Activated CD8-positive, alpha-beta memory T cell treated with anti-CD3 and anti-CD28 coated beads, Interleukin-2, amount 50 U/mL, for 4 hours (primary cell): ENCODE results near the gene CDHR1.
"Not testable (repeated sequence)": the region's sequence is repeated elsewhere in the genome, so short reads cannot be mapped to it uniquely, and the experiment has no call there.

Experiments
- DNase-seq: peaks from one replicate; pipeline ENCODE4 v3.0.0-alpha.2; 2020

Gene CDHR1

DNA sequence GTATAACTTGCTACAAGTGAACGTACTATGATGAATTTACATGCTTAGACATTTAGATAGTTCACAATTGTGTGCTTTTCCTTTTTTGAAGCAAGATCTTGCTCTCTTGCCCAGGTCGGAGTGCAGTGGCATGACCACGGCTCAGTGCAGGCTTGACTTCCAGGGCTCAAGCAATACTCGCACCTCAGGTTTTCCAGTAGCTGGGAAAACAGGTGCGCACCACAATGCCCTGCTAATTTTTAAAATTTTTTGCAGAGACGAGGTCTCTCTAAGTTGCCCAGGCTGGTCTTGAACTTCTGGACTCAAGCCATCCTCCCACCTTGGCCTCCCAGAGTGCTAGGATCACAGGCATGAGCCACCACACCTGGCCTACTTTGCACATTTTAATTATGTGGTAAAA is 18.9 kb upstream of the CDHR1 start:
- DNase-seq: no peak

DNA sequence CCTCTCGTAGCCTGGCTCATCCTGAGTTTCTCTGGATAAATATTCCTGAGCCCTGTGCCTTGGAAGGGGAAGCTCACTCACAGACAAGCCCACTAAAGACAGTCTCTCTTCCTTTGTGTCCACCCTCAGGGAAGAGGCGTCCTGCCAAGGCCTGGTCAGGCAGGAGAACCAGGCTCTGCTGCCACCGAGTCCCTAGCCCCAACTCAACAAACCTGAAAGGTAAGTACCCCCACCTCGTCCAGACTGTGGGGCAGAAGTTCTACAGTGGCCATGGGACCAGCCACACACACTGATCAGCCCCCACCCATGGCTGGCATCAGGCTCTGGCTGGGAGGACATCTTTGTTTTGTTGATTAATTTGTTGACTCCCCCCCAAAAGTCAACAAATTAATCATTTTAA is 18.0 kb upstream of the CDHR1 start:
- DNase-seq: no peak

DNA sequence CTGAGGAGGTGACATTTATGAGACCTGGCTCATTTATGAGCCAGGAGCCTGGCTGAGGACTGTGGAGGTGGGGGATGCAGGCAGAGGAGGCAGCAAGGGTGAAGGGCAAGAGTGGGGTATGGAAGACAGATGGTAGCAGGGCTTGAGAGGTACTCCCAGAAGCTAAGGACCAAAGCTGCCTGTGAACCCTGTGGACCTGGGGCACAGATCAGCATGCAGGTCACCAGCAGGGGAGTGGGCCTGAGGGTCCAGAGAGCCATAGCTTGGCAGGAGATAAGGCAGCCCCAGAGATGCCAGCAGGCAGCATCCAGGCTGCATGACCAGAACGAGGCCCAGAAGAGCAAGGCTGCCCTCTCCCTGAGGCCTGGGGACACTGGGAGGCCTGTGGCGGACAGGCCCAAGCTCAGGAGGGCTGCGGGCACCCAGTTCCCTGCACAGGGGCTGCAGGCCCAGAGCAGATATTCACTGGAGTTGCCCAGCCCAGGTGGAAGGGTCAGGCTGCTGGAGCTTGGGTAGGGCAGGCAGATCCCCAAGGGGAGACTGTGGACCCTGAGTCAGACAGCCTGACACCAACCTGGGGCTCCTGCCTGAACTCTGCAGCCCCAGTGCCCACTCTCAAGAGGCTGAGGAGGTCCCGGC is 17.4 kb upstream of the CDHR1 start:
- DNase-seq: no peak

DNA sequence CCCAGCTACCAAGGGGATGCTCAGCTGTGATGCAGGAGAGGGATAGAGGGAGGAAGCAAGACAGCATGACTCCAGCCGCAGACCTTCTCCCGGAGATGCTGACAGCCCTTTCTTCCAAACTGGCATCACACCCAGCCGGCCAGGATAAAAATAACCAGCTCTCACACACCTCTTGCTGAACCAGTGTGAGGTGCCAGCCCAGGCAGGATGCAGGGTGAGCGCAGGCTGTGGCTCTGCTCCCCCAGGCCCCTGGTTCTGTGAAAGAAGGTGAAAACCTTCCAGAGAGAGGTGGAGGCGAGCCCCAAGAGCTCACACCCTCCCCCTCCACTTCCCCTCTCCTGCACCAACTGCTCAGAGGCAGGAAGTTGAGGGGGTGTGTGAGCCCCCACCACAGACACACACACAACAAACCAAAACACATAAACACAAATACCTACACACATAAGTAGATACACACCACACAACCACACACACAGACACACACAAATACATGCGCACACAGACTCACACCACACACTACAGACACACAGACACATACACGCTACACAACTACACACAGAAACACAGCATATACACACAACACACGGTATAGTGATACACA is 16.7 kb upstream of the CDHR1 start:
- peak; percentile 35 for DNase-seq

DNA sequence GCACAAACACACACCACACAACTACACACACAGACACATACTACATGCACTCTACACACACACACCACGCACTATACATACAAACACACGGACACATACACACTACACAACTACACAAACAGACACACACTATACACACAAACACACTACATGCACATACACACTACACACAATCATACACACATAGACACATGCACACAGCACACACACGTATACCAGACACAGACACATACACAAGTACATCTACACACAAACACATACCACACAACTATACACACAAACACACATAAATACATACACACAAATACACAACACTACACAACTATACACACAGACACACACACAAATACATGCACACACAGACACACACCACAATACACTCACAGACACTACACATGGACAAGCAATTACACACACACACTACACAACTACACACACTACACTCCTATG is 16.2 kb upstream of the CDHR1 start:
- no peak for DNase-seq

DNA sequence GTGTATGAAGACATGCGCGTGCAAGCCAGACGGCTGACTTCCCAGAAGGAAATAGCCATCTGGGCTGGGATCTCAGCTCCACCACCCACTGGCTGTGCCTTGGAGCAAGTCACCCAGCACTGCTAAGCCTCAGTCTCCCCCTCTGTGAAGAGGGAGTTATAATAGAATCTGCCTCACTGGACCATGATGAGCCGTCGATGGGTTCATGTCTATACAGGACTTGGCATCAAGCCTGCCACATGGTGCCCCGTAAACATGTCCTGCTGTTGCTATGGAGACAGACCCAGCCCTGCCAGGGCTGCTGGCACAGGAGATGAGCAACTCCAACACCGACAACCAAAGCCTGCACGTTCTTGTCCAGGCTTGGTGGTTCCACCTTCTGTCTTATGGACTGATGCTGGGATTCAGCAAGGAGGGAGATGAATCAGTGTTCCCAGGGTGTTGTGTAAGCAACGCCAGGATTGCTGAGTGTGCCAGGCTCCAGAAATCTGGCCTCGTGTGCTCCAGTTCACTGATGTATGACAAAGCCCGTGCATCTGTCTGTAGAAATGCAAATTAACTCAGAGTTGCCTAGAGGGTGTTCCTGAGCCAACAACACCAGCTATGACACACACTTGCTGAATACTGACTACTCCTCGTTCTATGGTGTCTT is 15.2 kb upstream of the CDHR1 start:
- DNase-seq: no peak

DNA sequence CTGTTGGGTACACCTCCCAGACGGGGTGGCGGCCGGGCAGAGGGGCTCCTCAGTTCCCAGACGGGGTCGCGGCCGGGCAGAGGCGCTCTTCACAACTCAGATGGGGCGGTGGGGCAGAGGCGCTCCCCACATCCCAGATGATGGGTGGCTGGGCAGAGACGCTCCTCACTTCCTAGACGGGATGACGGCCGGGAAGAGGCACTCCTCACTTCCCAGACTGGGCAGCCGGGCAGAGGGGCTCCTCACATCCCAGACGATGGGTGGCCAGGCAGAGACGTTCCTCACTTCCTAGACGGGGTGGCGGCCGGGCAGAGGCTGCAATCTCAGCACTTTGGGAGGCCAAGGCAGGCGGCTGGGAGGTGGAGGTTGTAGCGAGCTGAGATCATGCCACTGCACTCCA is 14.0 kb upstream of the CDHR1 start:
- DNase-seq: not testable (repeated sequence)

DNA sequence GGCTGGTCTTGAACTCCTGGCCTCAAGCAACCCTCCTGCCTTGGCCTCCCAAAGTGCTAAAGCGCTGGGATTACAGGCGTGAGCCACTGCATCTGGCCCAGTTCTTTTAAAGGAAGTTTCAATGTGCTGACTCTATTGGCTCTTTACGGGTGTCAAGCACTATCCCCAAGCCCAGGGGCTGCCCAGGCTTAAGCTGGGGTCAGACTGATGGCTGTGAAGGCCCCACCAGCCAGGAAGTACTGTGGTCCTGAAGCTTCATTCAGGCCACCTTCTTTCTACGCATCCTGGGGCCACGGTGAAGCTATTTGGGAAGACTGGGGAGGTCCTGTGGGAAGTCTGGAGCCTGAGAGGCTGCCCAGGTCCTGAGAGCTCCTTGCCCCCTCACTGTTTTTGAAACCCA is 12.7 kb upstream of the CDHR1 start:
- DNase-seq: no peak

DNA sequence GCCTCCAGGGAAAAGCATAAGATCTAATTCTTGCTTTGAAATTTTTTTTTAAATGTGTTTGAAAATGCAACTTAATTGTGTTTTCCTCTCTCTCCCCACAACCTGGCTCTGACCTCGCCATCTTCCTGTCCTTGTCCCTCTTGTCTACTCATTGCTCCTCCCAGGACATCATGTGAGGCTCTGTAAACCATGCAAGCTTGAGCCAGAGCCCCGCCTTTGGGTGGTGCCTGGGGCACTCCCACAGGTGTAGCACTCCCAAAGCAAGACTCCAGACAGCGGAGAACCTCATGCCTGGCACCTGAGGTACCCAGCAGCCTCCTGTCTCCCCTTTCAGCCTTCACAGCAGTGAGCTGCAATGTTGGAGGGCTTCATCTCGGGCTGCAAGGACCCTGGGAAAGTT is 9.8 kb upstream of the CDHR1 start:
- DNase-seq: no peak

DNA sequence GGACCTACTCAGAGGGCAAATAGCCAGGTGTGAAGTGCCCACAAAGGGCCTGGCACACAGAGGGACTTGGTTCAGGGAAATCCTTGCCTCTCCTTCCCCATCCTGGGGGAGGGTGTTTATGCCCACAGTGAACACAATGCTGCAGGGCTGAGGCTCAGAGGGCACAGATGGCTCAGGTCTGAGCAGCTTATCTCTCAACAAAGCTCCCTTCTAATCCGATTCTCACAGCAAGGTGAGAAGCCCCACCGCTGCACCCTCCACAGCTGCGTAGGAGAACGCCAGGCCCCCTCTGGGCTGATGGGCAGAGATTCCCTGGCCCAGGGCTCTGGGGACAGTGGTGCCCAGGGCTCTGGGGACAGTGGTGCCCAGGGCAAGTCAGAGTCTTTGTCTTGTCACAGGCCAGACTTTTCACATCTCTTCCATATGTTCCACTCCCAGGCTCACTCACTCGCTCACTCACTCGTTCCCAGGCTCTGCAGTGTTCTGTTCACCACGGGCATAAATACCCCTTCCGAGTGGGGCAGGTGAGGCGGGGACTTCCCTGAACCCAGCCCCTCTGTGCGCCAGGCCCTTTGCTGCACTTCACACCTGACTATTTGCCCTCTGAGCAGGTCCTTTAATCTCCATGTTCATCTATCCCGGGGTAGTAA is 8.7 kb upstream of the CDHR1 start:
- DNase-seq: no peak

DNA sequence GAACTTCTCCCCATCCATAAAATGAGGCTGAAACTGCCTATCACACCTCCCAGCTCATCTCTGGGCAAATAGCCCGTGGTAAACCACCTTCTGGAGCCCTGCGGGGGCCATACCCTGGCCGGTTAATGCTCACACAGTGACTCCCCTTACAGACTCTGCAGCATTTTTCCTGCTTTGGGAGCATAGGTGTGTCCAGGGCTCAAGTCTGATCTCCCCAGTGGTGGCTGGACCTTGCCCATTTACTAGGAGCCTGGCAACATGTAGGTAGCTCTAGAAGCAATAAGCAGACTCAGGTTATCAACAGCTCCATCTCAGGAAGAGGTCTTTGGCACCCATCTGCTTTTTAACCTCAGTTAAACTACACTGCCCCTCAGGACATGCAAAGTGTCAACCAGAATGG is 5.5 kb upstream of the CDHR1 start:
- no peak for DNase-seq

DNA sequence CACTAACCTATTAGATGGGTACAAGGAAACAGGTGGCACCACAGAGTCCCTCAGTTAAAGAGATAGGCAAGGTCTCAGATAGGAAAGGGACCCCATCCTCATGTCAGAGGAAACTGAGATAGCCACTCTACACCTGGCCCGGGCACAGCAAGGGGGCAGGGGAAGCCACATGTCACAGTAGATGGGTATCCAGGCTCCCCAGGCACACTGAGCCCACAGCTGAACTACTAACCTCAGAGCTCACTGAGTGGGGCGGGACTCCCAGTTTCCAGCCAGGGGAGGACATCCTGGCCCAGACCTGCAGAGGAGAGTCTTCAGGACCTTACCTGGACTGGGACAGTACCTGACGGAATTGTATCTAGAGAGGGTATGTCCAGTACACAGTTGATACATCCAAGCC is 3.7 kb upstream of the CDHR1 start:
- DNase-seq: no peak

DNA sequence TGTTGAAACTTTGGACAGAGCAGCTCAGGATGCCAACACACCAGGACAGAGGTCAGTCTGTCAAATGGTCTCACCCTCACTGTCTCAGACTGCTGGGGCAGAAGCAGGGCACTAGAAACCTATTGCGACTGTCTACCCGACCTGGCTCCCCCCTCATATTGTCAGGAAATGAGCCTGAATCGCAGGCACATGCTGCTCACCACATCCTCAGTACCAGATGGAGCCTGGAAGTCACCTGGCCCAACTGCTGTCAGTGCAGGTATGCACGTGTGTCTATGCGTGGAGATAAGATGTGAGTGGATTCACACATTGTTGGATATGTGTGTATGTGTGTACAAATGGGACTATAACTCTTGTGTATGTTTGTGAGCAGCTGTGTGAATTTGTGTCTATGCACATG is 3.2 kb upstream of the CDHR1 start:
- DNase-seq: no peak

DNA sequence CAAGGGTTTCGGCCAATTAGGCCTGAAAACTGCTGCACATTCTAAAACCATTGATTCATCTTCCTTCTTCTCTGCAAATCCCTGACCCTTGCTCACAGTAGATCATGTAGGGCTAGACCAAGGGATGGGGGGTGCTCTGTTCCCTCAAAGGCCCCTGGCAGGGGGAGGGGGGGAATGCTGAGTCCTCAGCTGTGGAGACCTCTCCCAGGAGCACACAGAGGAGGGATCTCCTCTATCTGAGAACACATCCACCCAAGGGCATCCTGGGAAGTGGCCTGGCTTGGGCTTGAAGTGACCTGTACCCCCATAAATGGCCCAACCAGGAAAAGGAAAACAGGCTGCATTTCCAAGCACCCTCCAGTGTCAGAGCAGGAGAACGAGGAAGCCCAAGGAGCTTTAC is 1.0 kb upstream of the CDHR1 start:
- no peak for DNase-seq

DNA sequence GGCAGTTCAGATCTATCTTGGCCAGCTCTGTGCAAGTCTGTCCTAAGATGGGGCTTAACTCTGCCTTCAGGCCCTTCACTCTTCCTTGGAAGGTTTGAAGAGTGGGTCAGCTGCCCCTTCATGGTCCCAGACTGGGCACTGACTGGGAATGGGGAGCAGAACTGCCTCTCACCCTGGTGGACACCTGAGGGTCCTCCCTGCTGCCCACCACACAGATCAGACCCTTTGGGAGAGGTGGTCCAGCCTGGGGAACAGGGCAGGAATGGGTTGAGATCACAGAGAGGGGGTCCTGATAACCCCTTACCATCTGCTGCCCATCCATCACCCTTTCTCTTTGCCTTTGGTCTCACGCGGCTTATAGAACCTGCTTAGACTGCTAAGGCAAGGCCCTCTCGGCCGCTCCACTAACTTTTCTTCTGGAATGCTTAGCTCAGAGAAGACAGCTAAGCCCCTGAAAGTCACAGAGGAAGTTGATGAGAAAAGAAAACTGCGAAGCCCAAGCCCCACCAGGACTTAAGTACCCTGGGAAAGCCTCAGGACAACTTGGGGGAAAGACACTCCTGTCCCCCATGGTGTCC is 402 bp upstream of the CDHR1 start:
- DNase-seq: no peak

DNA sequence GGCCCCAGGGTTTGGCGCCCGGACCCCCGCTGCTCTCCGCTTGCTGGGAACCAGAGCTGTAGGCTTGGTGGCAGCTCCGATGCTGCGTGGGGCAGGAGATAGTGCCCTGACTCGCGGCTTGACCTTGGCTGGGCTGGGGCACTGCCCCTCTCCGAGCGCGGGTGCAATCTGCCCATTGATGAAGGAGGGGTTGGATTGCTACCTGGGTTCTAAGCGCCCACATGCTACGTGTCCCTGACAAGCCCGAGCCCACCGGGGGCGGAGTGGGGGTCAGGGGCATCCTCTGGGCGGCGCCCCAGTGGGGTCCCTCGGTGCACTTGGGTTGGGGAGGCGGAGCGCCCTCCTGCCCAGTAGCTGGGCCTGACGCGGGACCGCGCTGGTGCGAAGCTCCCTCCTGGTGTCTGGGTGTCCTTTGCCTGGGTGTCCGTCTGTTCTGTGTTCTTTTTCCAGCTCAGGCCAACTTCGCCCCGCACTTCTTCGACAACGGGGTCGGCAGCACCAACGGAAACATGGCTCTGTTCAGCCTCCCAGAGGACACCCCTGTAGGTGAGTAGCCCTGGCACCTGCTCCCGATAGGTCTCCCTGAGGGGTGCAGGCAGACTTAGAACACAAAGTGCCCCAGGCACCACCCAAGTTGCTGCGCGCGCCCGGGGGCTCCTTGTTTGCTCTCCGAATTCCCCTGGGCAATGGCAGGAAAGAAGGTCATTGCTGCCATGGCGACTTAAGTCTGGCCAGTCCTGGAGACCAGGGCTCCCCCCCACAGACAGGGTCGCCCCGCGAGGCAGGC is 900 bp downstream of the CDHR1 start:
- no peak for DNase-seq

DNA sequence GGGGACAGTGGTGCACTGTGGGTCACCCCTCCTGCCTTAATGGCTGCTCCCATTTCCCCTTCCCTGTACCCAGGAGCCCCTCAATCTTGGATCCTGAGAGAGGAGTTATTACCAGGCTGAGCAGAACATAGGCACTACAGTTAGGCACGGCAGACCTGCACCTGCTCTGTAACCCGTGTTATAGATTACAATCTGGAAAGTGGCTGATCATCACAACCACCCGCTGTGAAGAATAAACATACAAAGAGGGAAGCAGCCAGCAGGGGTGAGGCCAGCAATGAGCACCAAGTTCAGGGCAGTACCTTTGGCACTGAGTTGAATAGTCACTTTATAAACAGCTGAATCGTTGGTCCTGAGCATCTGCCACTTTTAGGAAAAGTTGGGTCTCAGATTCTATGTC is 1.7 kb downstream of the CDHR1 start:
- DNase-seq: no peak

DNA sequence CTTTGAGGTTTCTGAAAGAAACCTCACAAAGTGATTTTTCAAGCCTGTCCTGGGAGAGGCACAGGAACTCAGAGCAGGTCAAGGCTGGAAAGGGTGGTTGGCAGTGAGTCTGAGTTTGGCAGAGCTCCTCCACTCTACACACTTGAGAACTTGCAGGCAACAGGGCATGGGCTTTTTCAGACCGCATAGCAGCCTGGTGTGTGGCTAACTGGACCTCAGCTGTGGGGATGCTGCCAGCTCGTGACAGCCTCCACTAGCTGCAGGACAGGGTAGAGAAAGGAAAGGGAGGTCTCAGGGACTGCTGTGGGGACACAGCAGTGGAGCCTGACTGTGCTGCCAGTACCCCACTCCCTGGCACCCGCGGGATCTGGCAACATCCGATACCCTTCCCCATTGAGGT is 2.6 kb downstream of the CDHR1 start:
- DNase-seq: no peak

DNA sequence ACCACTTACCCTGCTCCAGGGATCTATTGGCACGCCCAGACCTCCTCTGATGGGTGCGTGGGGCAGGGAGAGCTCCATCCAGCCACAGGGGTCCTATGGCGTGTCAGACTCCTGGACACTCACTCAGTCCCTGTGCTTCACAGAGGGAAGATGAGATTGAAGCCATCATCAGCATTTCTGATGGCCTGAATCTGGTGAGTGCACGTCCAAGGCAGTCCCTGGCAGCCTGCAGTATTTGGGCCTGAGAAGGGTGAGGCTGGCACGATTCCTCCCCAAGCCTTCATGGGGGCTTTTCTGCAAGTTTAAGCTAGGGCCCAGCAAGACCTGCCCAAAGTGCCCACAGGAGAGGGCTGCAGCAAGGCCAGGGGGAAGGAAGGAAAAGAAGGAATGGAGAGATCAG is 3.3 kb downstream of the CDHR1 start:
- no peak for DNase-seq

DNA sequence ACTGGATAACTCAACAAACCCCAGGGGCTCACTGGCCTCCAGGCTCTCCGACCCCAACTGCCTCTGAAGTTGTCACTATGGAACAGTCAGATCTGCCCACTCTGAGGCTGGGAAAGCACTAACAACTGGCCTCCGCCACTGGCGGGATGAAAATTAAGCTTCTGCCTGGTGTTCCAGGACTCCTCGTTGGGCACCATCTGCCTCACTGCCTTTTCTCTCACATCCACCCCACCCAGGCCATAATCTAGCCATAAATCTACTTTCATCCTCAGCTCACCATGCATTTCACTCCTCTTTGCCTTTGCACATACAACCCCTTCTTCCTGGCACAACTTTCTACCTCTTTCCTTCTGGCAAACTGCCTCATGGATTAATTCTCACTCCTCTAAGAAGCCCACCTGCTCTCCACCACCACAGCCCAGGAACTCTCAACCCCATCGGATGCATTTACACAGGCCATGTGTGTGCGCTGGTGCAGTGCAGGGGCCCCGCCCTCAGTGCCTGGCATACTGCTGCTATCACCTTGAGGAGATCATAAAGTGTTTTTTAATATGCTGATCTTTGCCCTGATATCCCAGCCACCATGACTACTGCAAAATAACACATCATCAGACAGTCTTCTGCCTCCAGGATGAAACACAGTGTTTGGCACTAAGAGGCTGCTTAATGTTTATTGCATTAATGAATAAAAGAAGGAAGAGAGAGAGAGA is 4.0 kb downstream of the CDHR1 start:
- DNase-seq: no peak

DNA sequence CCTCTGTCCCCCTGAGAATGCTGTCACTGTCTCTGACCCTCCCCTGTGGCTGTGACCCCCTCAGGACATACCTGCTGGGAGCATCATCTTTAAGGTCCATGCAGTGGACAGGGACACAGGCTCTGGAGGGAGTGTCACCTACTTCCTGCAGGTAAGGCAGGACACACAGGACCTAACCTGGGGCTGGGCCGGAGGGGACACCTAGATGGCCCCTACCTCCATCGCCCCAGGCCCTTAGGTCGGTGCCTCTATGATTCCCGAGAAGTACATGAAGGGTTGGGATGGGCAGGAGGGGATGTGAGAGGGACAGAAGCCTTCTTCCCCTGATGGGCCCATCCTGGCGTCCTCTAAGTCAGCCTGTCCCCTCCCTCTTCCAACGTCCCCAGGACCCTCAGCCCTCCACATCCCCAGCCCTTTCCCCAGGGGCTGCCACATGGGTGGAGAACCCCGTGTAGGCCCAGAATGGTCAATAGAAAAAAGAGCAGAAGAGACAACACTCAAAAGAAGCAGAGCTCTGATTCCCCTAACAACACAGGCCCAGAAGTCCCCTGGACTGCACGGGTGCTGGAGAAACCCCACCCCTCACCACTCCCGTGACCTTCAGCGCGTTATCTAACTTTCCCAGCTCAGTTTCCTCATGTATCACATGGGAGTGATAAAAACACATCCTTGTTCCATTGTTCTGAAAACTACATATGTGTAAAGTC is 6.4 kb downstream of the CDHR1 start:
- no peak for DNase-seq

DNA sequence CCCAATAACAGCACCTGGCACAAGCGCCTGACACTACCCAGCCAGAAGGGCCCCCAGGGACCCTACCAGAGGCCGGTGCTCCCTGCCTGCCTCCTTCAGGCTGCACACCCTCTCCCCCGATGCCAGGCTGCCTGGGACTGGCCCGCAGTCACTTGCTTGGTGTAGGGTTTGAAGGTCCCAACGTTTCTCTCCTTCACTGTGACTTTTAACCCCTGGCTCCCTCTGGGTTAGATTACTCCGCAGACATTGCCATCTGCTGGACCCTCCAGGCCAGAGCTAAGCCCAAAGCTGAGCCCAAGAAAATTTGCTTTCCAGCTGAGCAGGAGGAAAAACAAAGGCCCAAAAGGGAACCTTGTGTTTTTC is 6.9 kb downstream of the CDHR1 start:
- DNase-seq: no peak
